GM21723 (cell line): ENCODE measurements around the gene CILP.

Source experiments
- ATAC-seq: cut with Tn5 transposase; IDR thresholded peaks from one replicate; pipeline ENCODE4 v1.9.1; 2021; ENCODE audit warnings: mild to moderate bottlenecking, moderate library complexity; ENCODE audit not compliant: unreplicated experiment

CILP gene

DNA sequence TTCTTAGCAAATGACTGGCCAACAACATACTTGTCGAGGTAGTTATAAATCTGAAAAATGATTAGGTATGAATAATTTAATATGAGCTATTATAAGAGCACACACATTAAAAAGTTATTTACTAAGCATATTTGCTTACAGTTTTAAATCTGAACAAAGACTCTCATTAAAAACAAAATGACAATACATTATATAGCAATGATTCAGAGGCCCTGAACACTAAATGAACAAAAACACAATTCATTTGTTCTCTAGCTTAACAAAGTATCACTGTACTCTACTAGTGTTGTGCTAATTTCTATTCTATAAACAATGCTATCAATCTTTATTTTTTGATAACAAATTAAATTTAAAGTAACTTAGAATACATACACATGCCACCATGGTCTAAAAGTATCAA lies 47.1 kb downstream of the CILP start:
- no peak for ATAC-seq

DNA sequence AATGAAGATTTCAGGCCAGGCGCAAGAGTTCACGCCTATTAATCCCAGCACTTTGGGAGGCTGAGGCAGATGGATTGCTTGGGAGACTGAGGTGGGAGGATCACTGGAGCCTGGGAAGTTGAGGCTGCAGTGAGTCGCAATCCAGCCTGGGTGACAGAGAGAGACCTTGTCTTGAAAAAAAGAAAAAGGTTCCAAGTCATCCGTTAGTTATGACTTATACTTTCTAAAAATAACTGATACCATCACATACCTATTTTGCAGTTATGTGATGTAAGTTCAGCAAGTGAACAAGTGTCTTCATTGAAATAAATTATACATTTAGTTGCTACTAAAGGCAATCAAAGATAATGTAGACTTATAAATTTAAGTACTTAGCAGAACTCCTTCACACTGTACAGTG lies 48.2 kb downstream of the CILP start:
- no peak for ATAC-seq

DNA sequence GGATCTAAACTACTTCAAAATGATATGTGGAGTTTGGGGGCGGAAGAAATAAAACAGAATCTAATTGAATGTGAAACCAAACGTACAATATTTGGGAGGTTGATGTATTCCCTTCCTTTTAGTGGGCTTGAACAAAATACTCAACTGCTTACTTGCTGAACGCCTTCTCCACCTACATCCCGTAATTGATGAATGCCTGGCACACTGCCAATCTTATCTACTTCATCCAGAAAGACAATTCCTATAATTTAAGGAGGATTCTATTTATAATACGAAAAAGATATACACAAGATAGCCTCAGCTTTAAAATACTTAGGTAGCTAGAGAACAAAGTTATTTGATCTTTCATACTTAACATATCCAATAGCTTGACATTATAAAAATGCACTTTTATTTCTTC lies 54.6 kb downstream of the CILP start:
- no peak for ATAC-seq

DNA sequence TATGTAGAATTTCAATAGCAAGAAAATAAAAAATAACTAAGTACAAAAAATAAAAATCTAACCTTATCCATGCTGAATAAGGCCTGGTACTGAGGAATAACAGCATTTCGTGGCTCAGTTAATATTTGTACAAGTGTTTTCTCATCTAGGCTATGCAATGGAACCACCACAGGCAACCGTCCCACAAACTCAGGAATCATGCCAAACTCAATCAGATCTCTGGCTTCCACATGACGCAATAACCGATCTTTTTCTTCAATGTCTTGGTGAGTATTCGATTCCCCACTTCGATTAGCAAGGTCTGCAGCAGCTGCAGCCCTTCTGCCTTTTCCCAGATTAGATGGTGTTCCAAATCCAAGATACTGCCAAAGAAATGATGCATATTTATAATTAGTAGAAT lies 56.6 kb downstream of the CILP start:
- no peak for ATAC-seq

DNA sequence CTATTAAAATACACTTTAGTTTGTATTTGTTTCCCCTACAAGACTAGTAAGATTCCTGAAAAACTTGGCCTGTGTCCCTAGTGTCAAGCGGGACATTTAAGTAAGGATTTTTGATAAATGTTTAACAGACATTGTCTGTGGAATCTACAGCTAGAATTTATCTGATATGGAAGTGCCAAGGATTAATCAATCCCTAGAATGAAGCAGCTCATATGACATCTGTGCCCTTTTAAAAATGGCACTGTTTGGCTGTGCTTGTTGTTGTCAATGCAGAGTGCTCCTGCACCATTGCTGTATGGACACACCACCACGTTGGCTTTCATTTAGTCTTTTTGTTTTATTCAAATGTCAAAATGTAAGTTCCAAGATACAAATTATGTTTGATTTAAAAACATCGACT lies 63.4 kb downstream of the CILP start:
- ATAC-seq, result no peak

DNA sequence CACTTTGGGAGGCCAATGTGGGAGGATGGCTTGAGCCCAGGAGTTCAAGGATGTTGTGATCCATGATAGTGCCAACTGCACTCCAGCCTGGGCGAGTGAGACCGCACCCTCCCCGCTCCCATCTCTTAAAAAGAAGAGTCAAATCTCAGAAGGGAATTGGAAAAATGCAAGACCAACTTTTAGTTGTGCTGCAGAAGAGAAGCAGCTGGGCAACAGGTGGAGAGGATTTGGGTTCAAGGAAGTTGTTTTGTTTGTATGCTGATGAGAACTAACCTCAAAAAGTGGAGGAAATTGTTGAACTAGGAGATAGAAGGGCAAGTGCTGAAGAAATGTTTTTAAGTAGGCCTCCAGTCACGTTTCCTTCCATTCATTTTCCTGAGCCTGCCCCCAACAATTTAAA lies 64.8 kb downstream of the CILP start:
- no peak for ATAC-seq
